H9 (cell line): ENCODE results near the gene ARHGAP24. TPM values are rescaled to one million over a fixed set of nuclear protein-coding genes. Genes with fewer than 3 reads are reported as not detected.

Experiments used
- DNase-seq: peaks from one replicate; pipeline ENCODE4 v3.0.0-alpha.2; 2017
- H2AFZ ChIP-seq: one replicate; pipeline ENCODE4 v1.6.1; 2013; ENCODE audit warnings: mild to moderate bottlenecking, low read length, control low read depth, moderate library complexity
- H2AK5ac ChIP-seq: 2 replicates; pipeline ENCODE4 v1.6.1; 2013; ENCODE audit warnings: low read length, control low read depth, mixed read lengths; ENCODE audit not compliant: insufficient read length
- H2BK120ac ChIP-seq: one replicate; pipeline ENCODE4 v1.6.1; 2013; ENCODE audit warnings: low read depth, mild to moderate bottlenecking, low read length, control low read depth, inconsistent platforms; ENCODE audit not compliant: poor library complexity, severe bottlenecking
- H2BK12ac ChIP-seq: 2 replicates; pipeline ENCODE4 v1.6.1; 2013; ENCODE audit warnings: low read length, control low read depth, mixed read lengths, low read depth; ENCODE audit not compliant: insufficient read length
- H2BK15ac ChIP-seq: 2 replicates; pipeline ENCODE4 v1.6.1; 2013; ENCODE audit warnings: low read depth, low read length, control low read depth
- H2BK20ac ChIP-seq: one replicate; pipeline ENCODE4 v1.6.1; 2013; ENCODE audit warnings: low read depth, mild to moderate bottlenecking, low read length, control low read depth, inconsistent platforms; ENCODE audit not compliant: poor library complexity, severe bottlenecking
- H2BK5ac ChIP-seq: 2 replicates; pipeline ENCODE4 v1.6.1; 2013; ENCODE audit warnings: low read length, control low read depth, mixed read lengths; ENCODE audit not compliant: insufficient read length
- H3K14ac ChIP-seq: 2 replicates; pipeline ENCODE4 v1.6.1; 2013; ENCODE audit warnings: low read length, control low read depth; ENCODE audit not compliant: insufficient read depth
- H3K18ac ChIP-seq: 2 replicates; pipeline ENCODE4 v1.6.1; 2013; ENCODE audit warnings: low read depth, mild to moderate bottlenecking, mixed read lengths, low read length, control low read depth; ENCODE audit not compliant: insufficient read length
- H3K23ac ChIP-seq: 2 replicates; pipeline ENCODE4 v1.6.1; 2013; ENCODE audit warnings: low read length, control low read depth, mixed read lengths, low read depth; ENCODE audit not compliant: insufficient read length
- H3K23me2 ChIP-seq: 2 replicates; pipeline ENCODE4 v1.6.1; 2013; ENCODE audit warnings: low read depth, mild to moderate bottlenecking, mixed read lengths, low read length, control low read depth; ENCODE audit not compliant: insufficient read length, poor library complexity, severe bottlenecking
- H3K27ac ChIP-seq: 2 replicates; pipeline ENCODE4 v1.5.1; 2013; ENCODE audit warnings: low read length, control low read depth, mixed read lengths, low read depth; ENCODE audit not compliant: insufficient read length
- H3K27me3 ChIP-seq: 2 replicates; pipeline ENCODE4 v1.6.1; 2013; ENCODE audit warnings: low read length, control low read depth, inconsistent platforms; ENCODE audit not compliant: insufficient read depth
- H3K4ac ChIP-seq: 2 replicates; pipeline ENCODE4 v1.6.1; 2013; ENCODE audit warnings: low read depth, mild to moderate bottlenecking, control low read depth, inconsistent platforms, low read length, moderate library complexity
- H3K4me1 ChIP-seq: 2 replicates; pipeline ENCODE4 v1.6.1; 2013; ENCODE audit warnings: low read length, control low read depth, inconsistent platforms; ENCODE audit not compliant: insufficient read depth
- H3K4me2 ChIP-seq: 2 replicates; pipeline ENCODE4 v1.6.1; 2013; ENCODE audit warnings: low read length, control low read depth, mixed read lengths; ENCODE audit not compliant: insufficient read length, insufficient read depth
- H3K56ac ChIP-seq: 2 replicates; pipeline ENCODE4 v1.6.1; 2013; ENCODE audit warnings: low read depth, mild to moderate bottlenecking, mixed read lengths, low read length, control low read depth; ENCODE audit not compliant: insufficient read length
- H3K79me1 ChIP-seq: 2 replicates; pipeline ENCODE4 v1.6.1; 2013; ENCODE audit warnings: low read depth, mild to moderate bottlenecking, moderate library complexity, low read length, control low read depth, inconsistent platforms; ENCODE audit not compliant: insufficient read depth, poor library complexity, severe bottlenecking
- H3K79me2 ChIP-seq: 2 replicates; pipeline ENCODE4 v1.6.1; 2013; ENCODE audit warnings: low read length, control low read depth, inconsistent platforms; ENCODE audit not compliant: insufficient read depth
- H3K9ac ChIP-seq: 2 replicates; pipeline ENCODE4 v1.6.1; 2013; ENCODE audit warnings: low read length, control low read depth, mixed read lengths; ENCODE audit not compliant: insufficient read length; ENCODE audit errors: extremely low read depth
- H3K9me3 ChIP-seq: one replicate; pipeline ENCODE4 v1.6.1; 2013; ENCODE audit warnings: low read depth, low read length, inconsistent platforms; ENCODE audit not compliant: control insufficient read depth
- H3T11ph ChIP-seq: one replicate; pipeline ENCODE4 v1.6.1; 2013; ENCODE audit warnings: mild to moderate bottlenecking, low read length, control low read depth, inconsistent platforms
- H4K20me1 ChIP-seq: one replicate; pipeline ENCODE4 v1.6.1; 2013; ENCODE audit not compliant: control insufficient read depth, insufficient read length, insufficient read depth
- H4K5ac ChIP-seq: 2 replicates; pipeline ENCODE4 v1.6.1; 2013; ENCODE audit warnings: low read depth, mild to moderate bottlenecking, mixed read lengths, low read length, control low read depth; ENCODE audit not compliant: insufficient read length
- H4K8ac ChIP-seq: replicated peaks from 2 replicates; pipeline ENCODE4 v1.6.1; 2013; ENCODE audit warnings: low read length, control low read depth, mixed read lengths, low read depth; ENCODE audit not compliant: insufficient read length
- H4K91ac ChIP-seq: 2 replicates; pipeline ENCODE4 v1.6.1; 2013; ENCODE audit warnings: low read depth, mild to moderate bottlenecking, moderate library complexity, mixed read lengths, low read length, control low read depth; ENCODE audit not compliant: insufficient read length
- H3K27ac Mint-ChIP-seq, 3 experiments: 2 replicates in 2 of 3; 3 replicates in 1 of 3; pipeline ENCODE4 v1.8.0; 2020 to 2021; ENCODE audit warnings: mixed read lengths in 3 of 3, mild to moderate bottlenecking in 1 of 3, moderate library complexity in 1 of 3
- H3K27me3 Mint-ChIP-seq: 2 replicates; pipeline ENCODE4 v1.8.0; 2021; ENCODE audit warnings: low read depth, mild to moderate bottlenecking, moderate library complexity, mixed read lengths
- H3K36me3 Mint-ChIP-seq, 3 experiments: 2 replicates in 2 of 3; 3 replicates in 1 of 3; pipeline ENCODE4 v1.8.0; 2020 to 2021; ENCODE audit warnings: low read depth in 3 of 3, mixed read lengths in 3 of 3; ENCODE audit not compliant: insufficient read depth in 1 of 3
- H3K4me1 Mint-ChIP-seq, 2 experiments: 2 replicates each; pipeline ENCODE4 v1.8.0; 2020; ENCODE audit warnings: mixed read lengths in 2 of 2
- H3K4me3 Mint-ChIP-seq, 2 experiments: 2 replicates in 1 of 2; 3 replicates in 1 of 2; pipeline ENCODE4 v1.8.0; 2020 to 2021; ENCODE audit warnings: mild to moderate bottlenecking in 2 of 2, mixed read lengths in 2 of 2, moderate library complexity in 1 of 2
- H3K9me3 Mint-ChIP-seq, 2 experiments: 2 replicates in 1 of 2; 3 replicates in 1 of 2; pipeline ENCODE4 v1.8.0; 2020; ENCODE audit warnings: mild to moderate bottlenecking in 2 of 2, mixed read lengths in 2 of 2, moderate library complexity in 1 of 2
- CTCF ChIP-seq: fragments of 200-600 bp; sonication (generic); conservative IDR thresholded peaks from 3 replicates; pipeline ENCODE4 v1.8.0; 2021; ENCODE audit warnings: antibody characterized with exemption, mild to moderate bottlenecking
- WGBS: extraction: QIAGEN DNeasy Blood & Tissue Kit; methylation state at CpG from one replicate; pipeline ENCODE4 v1.1.7; 2013; ENCODE audit warnings: missing lambda C conversion rate, low lambda C conversion rate, mixed read lengths; ENCODE audit not compliant: insufficient read length; ENCODE audit errors: extremely low coverage; 5-methylcytosine and 5-hydroxymethylcytosine counted together
- total RNA-seq: library from RNA; stranded (reverse); gene quantifications from 2 replicates; pipeline ENCODE4 v1.2.1, GENCODE V29; 2021

The ARHGAP24 gene
- total RNA-seq, 1 experiment from 2014 or later: 0.37 TPM

GRCh38 chr4:85555206-85555605, 80.3 kb downstream of the ARHGAP24 start:
- no peak for DNase-seq
- no peak overlapping the region for H2BK15ac ChIP-seq
- no peak overlapping the region for H2AFZ ChIP-seq
- H3K9ac ChIP-seq: no peak overlapping the region
- no peaks in the 10 kb centered on the region for H3K79me1 ChIP-seq
- H3K14ac ChIP-seq: no peak overlapping the region
- Mint-ChIP-seq H3K27me3 (no peaks in the 10 kb centered on the region), H3K36me3 (peaks cover 2 to 15% (median 15%) of the 10 kb centered on the region in 3 experiments; a peak in 6 of 7 replicates), H3K27ac (no peak overlapping the region), H3K4me1 (no peaks in the 10 kb centered on the region), H3K9me3 (peaks cover 15 to 16% of the 10 kb centered on the region in 2 experiments), H3K4me3 (no peak overlapping the region)
- H2AK5ac ChIP-seq: no peak overlapping the region
- no peak overlapping the region for H2BK20ac ChIP-seq
- no peaks in the 10 kb centered on the region for H3K4me1 ChIP-seq
- no peak overlapping the region for H4K8ac ChIP-seq
- H4K5ac ChIP-seq: no peak overlapping the region
- no peak for TF ChIP-seq CTCF
- no peak overlapping the region for H2BK12ac ChIP-seq
- H2BK120ac ChIP-seq: no peak overlapping the region
- H3K23ac ChIP-seq: no peak overlapping the region
- H3K18ac ChIP-seq: no peak overlapping the region
- H2BK5ac ChIP-seq: no peak overlapping the region
- no peak overlapping the region for H3K27ac ChIP-seq
- no peaks in the 10 kb centered on the region for H3K23me2 ChIP-seq
- no CpG with 5 or more reads among the region's 1 CpG for WGBS
- H3K4ac ChIP-seq: no peak overlapping the region
- H3K27me3 ChIP-seq: no peaks in the 10 kb centered on the region
- no peak overlapping the region for H3K56ac ChIP-seq
- no peak overlapping the region for H3K4me2 ChIP-seq
- no peaks in the 10 kb centered on the region for H3K9me3 ChIP-seq
- H4K20me1 ChIP-seq: no peaks in the 10 kb centered on the region
- no peak overlapping the region for H4K91ac ChIP-seq
- H3K79me2 ChIP-seq: no peaks in the 10 kb centered on the region
- H3T11ph ChIP-seq: no peak overlapping the region
